HL-60 (cell line): ENCODE results near the gene SHB.

ENCODE experiments used
- DNase-seq, 2 experiments: peaks; one replicate each; pipeline ENCODE4 v3.0.0-alpha.2; 2010 to 2020; ENCODE audit warnings: low read depth in 1 of 2, low spot score in 1 of 2
- H3K27ac ChIP-seq: fragments of 250-450 bp; sonication (Bioruptor Pico); replicated peaks from 2 replicates; pipeline ENCODE4 v1.5.1; 2020; ENCODE audit warnings: mild to moderate bottlenecking, moderate library complexity
- H3K27me3 ChIP-seq: fragments of 250-450 bp; sonication (Bioruptor Pico); 2 replicates; pipeline ENCODE4 v1.5.1; 2021; ENCODE audit warnings: mild to moderate bottlenecking, moderate library complexity; ENCODE audit not compliant: insufficient read depth, poor library complexity, severe bottlenecking
- H3K4me3 ChIP-seq: replicated peaks from 2 replicates; pipeline ENCODE4 v1.5.1; 2011; ENCODE audit warnings: mild to moderate bottlenecking, control low read depth, low read length; ENCODE audit not compliant: insufficient read depth
- GABPA ChIP-seq: IDR thresholded peaks from 2 replicates; pipeline ENCODE4 v1.6.1; 2012; ENCODE audit warnings: low read depth
- POLR2AphosphoS5 ChIP-seq: IDR thresholded peaks from 2 replicates; pipeline ENCODE4 v1.6.1; 2012; ENCODE audit warnings: low read depth
- SPI1 ChIP-seq: IDR thresholded peaks from 2 replicates; pipeline ENCODE4 v1.6.1; 2012; ENCODE audit warnings: low read depth, mild to moderate bottlenecking, borderline replicate concordance
- TF ChIP-seq, protein P1 (sequence below): IDR thresholded peaks from one replicate; pipeline ENCODE4 v1.5.1; 2011; ENCODE audit warnings: low read length, control low read depth, inconsistent platforms; ENCODE audit not compliant: insufficient read depth
- TF ChIP-seq, protein P2 (sequence below): IDR thresholded peaks from 2 replicates; pipeline ENCODE4 v1.6.1; 2012; ENCODE audit warnings: low read depth; ENCODE audit not compliant: insufficient replicate concordance

SHB gene

DNA sequence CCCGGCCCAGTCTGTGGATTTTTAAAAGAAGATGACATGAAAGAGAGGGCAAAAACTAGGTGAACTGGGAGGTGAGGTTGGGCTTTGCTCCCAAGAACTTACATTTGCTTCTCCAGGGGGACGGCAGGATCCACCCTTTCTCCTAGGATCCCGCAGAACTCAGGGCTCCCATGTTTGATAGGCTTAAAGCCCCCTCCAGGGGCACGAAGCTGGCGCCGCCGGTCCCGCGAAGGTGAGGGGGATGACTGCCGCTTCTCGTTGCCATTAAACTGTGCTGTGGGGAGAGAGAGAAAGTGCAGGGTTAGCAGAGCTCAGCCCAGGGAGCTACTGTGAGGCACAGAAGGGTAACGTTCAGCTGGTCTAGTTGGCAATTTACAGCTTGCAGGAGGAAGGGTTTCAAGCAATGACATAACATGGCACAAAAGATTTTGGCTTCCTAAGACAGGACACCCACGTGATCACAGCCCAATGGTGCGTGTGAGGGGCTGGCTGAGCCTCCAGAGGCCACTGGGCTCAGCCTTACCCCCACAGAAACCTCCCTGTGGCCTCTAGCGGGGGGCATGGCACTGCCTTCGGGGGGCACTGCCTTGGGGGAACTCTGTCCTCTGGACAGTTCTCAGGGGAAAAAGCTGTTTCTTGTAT lies 113.1 kb downstream of the SHB start:
- Histone ChIP-seq H3K27me3 (no peaks in the 10 kb centered on the region), H3K27ac (no peak overlapping the region), H3K4me3 (no peak overlapping the region)
- no peak for TF ChIP-seq POLR2AphosphoS5
- TF ChIP-seq SPI1: no peak
- no peak for TF ChIP-seq GABPA
- TF ChIP-seq, protein P1, sequence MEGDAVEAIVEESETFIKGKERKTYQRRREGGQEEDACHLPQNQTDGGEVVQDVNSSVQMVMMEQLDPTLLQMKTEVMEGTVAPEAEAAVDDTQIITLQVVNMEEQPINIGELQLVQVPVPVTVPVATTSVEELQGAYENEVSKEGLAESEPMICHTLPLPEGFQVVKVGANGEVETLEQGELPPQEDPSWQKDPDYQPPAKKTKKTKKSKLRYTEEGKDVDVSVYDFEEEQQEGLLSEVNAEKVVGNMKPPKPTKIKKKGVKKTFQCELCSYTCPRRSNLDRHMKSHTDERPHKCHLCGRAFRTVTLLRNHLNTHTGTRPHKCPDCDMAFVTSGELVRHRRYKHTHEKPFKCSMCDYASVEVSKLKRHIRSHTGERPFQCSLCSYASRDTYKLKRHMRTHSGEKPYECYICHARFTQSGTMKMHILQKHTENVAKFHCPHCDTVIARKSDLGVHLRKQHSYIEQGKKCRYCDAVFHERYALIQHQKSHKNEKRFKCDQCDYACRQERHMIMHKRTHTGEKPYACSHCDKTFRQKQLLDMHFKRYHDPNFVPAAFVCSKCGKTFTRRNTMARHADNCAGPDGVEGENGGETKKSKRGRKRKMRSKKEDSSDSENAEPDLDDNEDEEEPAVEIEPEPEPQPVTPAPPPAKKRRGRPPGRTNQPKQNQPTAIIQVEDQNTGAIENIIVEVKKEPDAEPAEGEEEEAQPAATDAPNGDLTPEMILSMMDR: no peak
- TF ChIP-seq, protein P2, sequence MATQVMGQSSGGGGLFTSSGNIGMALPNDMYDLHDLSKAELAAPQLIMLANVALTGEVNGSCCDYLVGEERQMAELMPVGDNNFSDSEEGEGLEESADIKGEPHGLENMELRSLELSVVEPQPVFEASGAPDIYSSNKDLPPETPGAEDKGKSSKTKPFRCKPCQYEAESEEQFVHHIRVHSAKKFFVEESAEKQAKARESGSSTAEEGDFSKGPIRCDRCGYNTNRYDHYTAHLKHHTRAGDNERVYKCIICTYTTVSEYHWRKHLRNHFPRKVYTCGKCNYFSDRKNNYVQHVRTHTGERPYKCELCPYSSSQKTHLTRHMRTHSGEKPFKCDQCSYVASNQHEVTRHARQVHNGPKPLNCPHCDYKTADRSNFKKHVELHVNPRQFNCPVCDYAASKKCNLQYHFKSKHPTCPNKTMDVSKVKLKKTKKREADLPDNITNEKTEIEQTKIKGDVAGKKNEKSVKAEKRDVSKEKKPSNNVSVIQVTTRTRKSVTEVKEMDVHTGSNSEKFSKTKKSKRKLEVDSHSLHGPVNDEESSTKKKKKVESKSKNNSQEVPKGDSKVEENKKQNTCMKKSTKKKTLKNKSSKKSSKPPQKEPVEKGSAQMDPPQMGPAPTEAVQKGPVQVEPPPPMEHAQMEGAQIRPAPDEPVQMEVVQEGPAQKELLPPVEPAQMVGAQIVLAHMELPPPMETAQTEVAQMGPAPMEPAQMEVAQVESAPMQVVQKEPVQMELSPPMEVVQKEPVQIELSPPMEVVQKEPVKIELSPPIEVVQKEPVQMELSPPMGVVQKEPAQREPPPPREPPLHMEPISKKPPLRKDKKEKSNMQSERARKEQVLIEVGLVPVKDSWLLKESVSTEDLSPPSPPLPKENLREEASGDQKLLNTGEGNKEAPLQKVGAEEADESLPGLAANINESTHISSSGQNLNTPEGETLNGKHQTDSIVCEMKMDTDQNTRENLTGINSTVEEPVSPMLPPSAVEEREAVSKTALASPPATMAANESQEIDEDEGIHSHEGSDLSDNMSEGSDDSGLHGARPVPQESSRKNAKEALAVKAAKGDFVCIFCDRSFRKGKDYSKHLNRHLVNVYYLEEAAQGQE: no peak
- no peak for DNase-seq

DNA sequence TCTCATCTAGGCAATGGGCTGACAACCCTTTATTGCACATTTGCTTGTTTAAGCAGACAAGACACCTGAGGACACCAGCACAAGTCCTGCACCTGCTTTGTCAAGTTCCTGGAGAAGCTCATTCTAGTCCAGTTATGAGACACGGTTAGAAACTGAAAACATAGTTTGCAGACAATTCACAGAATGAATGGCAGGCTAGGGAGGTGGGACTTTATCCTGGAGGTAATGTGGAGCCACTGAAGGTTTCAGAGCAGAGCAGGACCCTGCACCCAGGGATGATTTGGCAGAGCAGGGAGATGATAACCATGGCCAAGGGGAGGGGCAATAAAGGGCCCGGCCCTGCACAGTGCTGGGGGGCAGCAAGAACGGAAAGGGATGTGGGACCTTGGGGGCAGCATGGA lies 114.4 kb downstream of the SHB start:
- Histone ChIP-seq H3K4me3 (no peak overlapping the region), H3K27me3 (no peaks in the 10 kb centered on the region), H3K27ac (no peak overlapping the region)
- no peak for TF ChIP-seq GABPA
- TF ChIP-seq, protein P2: no peak
- TF ChIP-seq POLR2AphosphoS5: no peak
- TF ChIP-seq SPI1: no peak
- TF ChIP-seq, protein P1: no peak
- no peak for DNase-seq

DNA sequence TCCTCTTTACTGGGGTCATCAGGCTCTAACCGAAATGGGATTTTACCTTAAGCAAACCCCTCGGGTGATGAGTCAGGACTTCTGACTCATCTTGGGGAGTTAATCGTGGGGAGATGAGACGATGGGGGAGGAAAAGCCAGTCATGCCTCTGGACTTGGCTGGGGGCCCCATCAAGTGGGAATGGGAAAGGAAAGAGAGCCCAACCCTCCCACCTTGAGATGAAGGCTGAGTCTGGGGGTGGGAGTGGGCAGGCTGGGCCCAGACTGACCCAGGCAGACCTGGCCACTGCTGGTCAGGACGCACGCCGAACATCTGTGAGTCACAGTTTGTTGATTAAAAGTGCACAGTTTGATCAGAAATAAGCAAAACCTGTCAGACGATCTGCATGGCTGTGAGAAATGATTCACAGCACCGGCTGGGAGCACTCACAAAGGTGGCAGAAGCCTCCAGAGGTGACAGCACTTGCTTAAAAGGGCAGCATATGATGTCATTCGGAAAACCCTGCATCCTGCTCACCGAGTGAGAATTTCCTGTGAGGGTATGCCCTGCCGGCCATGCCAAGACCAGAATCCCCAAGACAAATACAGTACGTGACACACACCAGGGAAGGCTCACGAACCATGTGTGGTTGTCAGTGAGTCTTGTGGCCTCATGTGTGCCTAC lies 115.1 kb downstream of the SHB start:
- TF ChIP-seq GABPA: no peak
- TF ChIP-seq SPI1: no peak
- TF ChIP-seq, protein P1: no peak
- TF ChIP-seq POLR2AphosphoS5: no peak
- TF ChIP-seq, protein P2: no peak
- H3K27ac ChIP-seq: no peak overlapping the region
- no peaks in the 10 kb centered on the region for H3K27me3 ChIP-seq
- no peak for DNase-seq
- H3K4me3 ChIP-seq: no peak overlapping the region
